H1 (cell line): ENCODE results near the gene CCNL2. TPM values are rescaled to one million over a fixed set of nuclear protein-coding genes. Genes with fewer than 3 reads are reported as not detected.

Source experiments
- CTCF ChIA-PET: fragments of 300-600 bp; sonication (Branson Sonifier 250); formaldehyde crosslinking; loops from one replicate; lab custom pipeline; 2021; ENCODE audit not compliant: partially characterized antibody; lab: Charles Lee
- POLR2A ChIA-PET: fragments of 300-600 bp; sonication (Branson Sonifier 250); formaldehyde crosslinking; loops from one replicate; lab custom pipeline; 2021; ENCODE audit warnings: inconsistent platforms; ENCODE audit not compliant: partially characterized antibody; lab: Charles Lee
- DNase-seq, 2 experiments: peaks; one replicate each; pipeline versions ENCODE4 v3.0.0 to v3.0.0-alpha.2; 2010 to 2022; ENCODE audit warnings: low spot score in 2 of 2, low read depth in 1 of 2, mixed read lengths in 1 of 2
- FAIRE-seq: peaks from 2 replicates; lab custom pipeline; 2011; peaks lifted over from hg19 to GRCh38; lab: Jason Lieb, UNC
- H2AFZ ChIP-seq: 2 replicates; pipeline ENCODE4 v1.8.1; 2012; ENCODE audit warnings: low read length, inconsistent platforms
- H2AK5ac ChIP-seq: 2 replicates; pipeline ENCODE4 v1.6.1; 2013; ENCODE audit warnings: low read depth, low read length
- H2BK120ac ChIP-seq: replicated peaks from 2 replicates; pipeline ENCODE3; 2013; ENCODE audit warnings: low read depth, low read length, inconsistent platforms
- H2BK12ac ChIP-seq: 2 replicates; pipeline ENCODE4 v1.6.1; 2013; ENCODE audit warnings: low read depth, low read length
- H2BK15ac ChIP-seq: 2 replicates; pipeline ENCODE4 v1.6.1; 2013; ENCODE audit warnings: low read length
- H2BK20ac ChIP-seq: 2 replicates; pipeline ENCODE4 v1.6.1; 2013; ENCODE audit warnings: low read length
- H2BK5ac ChIP-seq: 2 replicates; pipeline ENCODE4 v1.6.1; 2013; ENCODE audit warnings: low read depth, low read length
- H3K14ac ChIP-seq: 2 replicates; pipeline ENCODE4 v1.6.1; 2013; ENCODE audit warnings: inconsistent platforms; ENCODE audit not compliant: insufficient read length
- H3K18ac ChIP-seq: 2 replicates; pipeline ENCODE4 v1.6.1; 2013; ENCODE audit warnings: low read length; ENCODE audit errors: extremely low read depth
- H3K23ac ChIP-seq: 2 replicates; pipeline ENCODE4 v1.6.1; 2013; ENCODE audit warnings: inconsistent platforms; ENCODE audit not compliant: insufficient read length
- H3K23me2 ChIP-seq: 2 replicates; pipeline ENCODE4 v1.6.1; 2013; ENCODE audit warnings: low read depth, low read length
- H3K27ac ChIP-seq: 2 replicates; pipeline ENCODE4 v1.6.1; 2011; ENCODE audit warnings: low read depth, low read length, inconsistent platforms
- H3K27me3 ChIP-seq, 4 experiments: replicated peaks in 1 of 4; 1 replicate in 1 of 4; 2 replicates in 3 of 4; pipeline versions ENCODE4 v1.6.1 to v1.8.1; 2011 to 2013; ENCODE audit warnings: low read length in 3 of 4, mild to moderate bottlenecking in 3 of 4, inconsistent platforms in 2 of 4, mixed read lengths in 2 of 4, moderate library complexity in 1 of 4; ENCODE audit not compliant: control insufficient read depth in 3 of 4, insufficient read depth in 3 of 4; ENCODE audit errors: extremely low read depth in 1 of 4
- H3K36me3 ChIP-seq, 4 experiments: 2 replicates each; pipeline versions ENCODE4 v1.6.1 to v1.8.1; 2011 to 2013; ENCODE audit warnings: mild to moderate bottlenecking in 4 of 4, low read length in 3 of 4, moderate library complexity in 2 of 4, control low read depth in 1 of 4, inconsistent platforms in 1 of 4; ENCODE audit not compliant: insufficient read depth in 4 of 4, control insufficient read depth in 2 of 4
- H3K4ac ChIP-seq: replicated peaks from 2 replicates; pipeline ENCODE3; 2013; ENCODE audit warnings: low read length, low read depth, mixed read lengths, inconsistent platforms; ENCODE audit not compliant: insufficient read length
- H3K4me1 ChIP-seq, 4 experiments: replicated peaks in 1 of 4; 1 replicate in 1 of 4; 2 replicates in 3 of 4; pipeline versions ENCODE4 v1.6.1 to v1.8.1; 2011 to 2013; ENCODE audit warnings: low read length in 3 of 4, inconsistent platforms in 2 of 4, mixed read lengths in 1 of 4; ENCODE audit not compliant: insufficient read depth in 4 of 4, control insufficient read depth in 3 of 4
- H3K4me2 ChIP-seq, 2 experiments: 2 replicates each; pipeline versions ENCODE4 v1.6.1 to v1.8.1; 2011 to 2013; ENCODE audit warnings: low read depth in 2 of 2, low read length in 2 of 2, control low read depth in 1 of 2, inconsistent platforms in 1 of 2, mild to moderate bottlenecking in 1 of 2; ENCODE audit not compliant: insufficient read depth in 1 of 2
- H3K4me3 ChIP-seq, 4 experiments: fragments of 200-600, 300-600 bp in 1 of 4; sonication (generic), shearing (Covaris generic), sonication (Bioruptor Twin) in 1 of 4; 2 replicates each; pipeline versions ENCODE4 v1.5.1 to v1.8.1; 2011 to 2016; ENCODE audit warnings: low read length in 4 of 4, low read depth in 3 of 4, control low read depth in 2 of 4, inconsistent platforms in 2 of 4, mild to moderate bottlenecking in 2 of 4, mixed read lengths in 1 of 4, moderate library complexity in 1 of 4; ENCODE audit not compliant: insufficient read depth in 2 of 4; ENCODE audit errors: extremely low read depth in 1 of 4
- H3K56ac ChIP-seq: replicated peaks from 2 replicates; pipeline ENCODE3; 2013; ENCODE audit warnings: low read depth, mild to moderate bottlenecking, mixed read lengths, low read length, inconsistent platforms; ENCODE audit not compliant: insufficient read length
- H3K79me1 ChIP-seq: 2 replicates; pipeline ENCODE4 v1.6.1; 2013; ENCODE audit warnings: low read depth, low read length, control low read depth
- H3K79me2 ChIP-seq, 2 experiments: 2 replicates each; pipeline versions ENCODE4 v1.6.1 to v1.8.1; 2012 to 2013; ENCODE audit warnings: low read length in 2 of 2, mild to moderate bottlenecking in 2 of 2, inconsistent platforms in 1 of 2; ENCODE audit not compliant: insufficient read depth in 2 of 2, control insufficient read depth in 1 of 2
- H3K9ac ChIP-seq, 4 experiments: replicated peaks in 1 of 4; 1 replicate in 1 of 4; 2 replicates in 3 of 4; pipeline versions ENCODE4 v1.6.1 to v1.8.1; 2011 to 2013; ENCODE audit warnings: low read depth in 3 of 4, low read length in 3 of 4, control low read depth in 2 of 4, mild to moderate bottlenecking in 2 of 4, moderate library complexity in 2 of 4, inconsistent platforms in 1 of 4; ENCODE audit errors: extremely low read depth in 1 of 4
- H3K9me3 ChIP-seq, 2 experiments: 2 replicates each; pipeline versions ENCODE4 v1.6.1 to v1.8.1; 2012 to 2013; ENCODE audit warnings: mild to moderate bottlenecking in 2 of 2, moderate library complexity in 2 of 2, control low read depth in 1 of 2, inconsistent platforms in 1 of 2, low read depth in 1 of 2, low read length in 1 of 2, mixed read lengths in 1 of 2; ENCODE audit not compliant: insufficient read depth in 2 of 2
- H4K20me1 ChIP-seq, 2 experiments: replicated peaks in 1 of 2; 2 replicates each; pipeline versions ENCODE3 to v1.8.1; 2011 to 2013; ENCODE audit warnings: inconsistent platforms in 2 of 2, low read length in 2 of 2, mild to moderate bottlenecking in 1 of 2; ENCODE audit not compliant: insufficient read depth in 2 of 2, control insufficient read depth in 1 of 2
- H4K5ac ChIP-seq: 2 replicates; pipeline ENCODE4 v1.6.1; 2013; ENCODE audit warnings: low read length, low read depth, mixed read lengths, inconsistent platforms; ENCODE audit not compliant: insufficient read length
- H4K8ac ChIP-seq: 2 replicates; pipeline ENCODE4 v1.8.0; 2013; ENCODE audit warnings: mild to moderate bottlenecking, moderate library complexity, low read length, inconsistent platforms; ENCODE audit not compliant: insufficient read depth; ENCODE audit errors: extremely low read depth
- H4K91ac ChIP-seq: replicated peaks from 2 replicates; pipeline ENCODE3; 2013; ENCODE audit warnings: low read length, mixed read lengths, inconsistent platforms; ENCODE audit not compliant: insufficient read length
- PHF8 ChIP-seq: fragments of 200-600 bp; sonication (generic); conservative IDR thresholded peaks from 2 replicates; pipeline ENCODE4 v1.7.1; 2012; ENCODE audit warnings: low read depth, mild to moderate bottlenecking, inconsistent platforms, low read length, moderate library complexity
- WGBS, 2 experiments: shearing (Covaris generic) in 1 of 2; methylation state at CpG; one replicate each; pipeline versions ENCODE4 v1.1.6 to v1.1.7; 2013 to 2015; ENCODE audit warnings: low lambda C conversion rate in 2 of 2, mixed read lengths in 2 of 2, inconsistent platforms in 1 of 2, low coverage in 1 of 2, missing lambda C conversion rate in 1 of 2; ENCODE audit not compliant: insufficient replicate concordance in 2 of 2, insufficient coverage in 1 of 2, insufficient read length in 1 of 2; ENCODE audit errors: extremely low coverage in 1 of 2, missing lambda C conversion rate in 1 of 2; 5-methylcytosine and 5-hydroxymethylcytosine counted together
- polyA plus RNA-seq, 7 experiments: library from polyadenylated mRNA; depleted of rRNA in 3 of 7; stranded (reverse) in 5 of 7; unstranded in 2 of 7; fragments of >200 nt in 5 of 7; fragments of 200-250 nt in 2 of 7; gene quantifications; 1 replicate in 5 of 7; 2 replicates in 1 of 7; 4 replicates in 1 of 7; pipeline versions ENCODE4 v1.2.1 to v1.2.3, GENCODE V29; 2011 to 2013; ENCODE audit warnings: missing spikeins in 2 of 7, mixed read lengths in 2 of 7
- total RNA-seq: library from RNA; stranded (reverse); fragmentation: NEBNext Ultra II Directional; extraction: Animal tissue kit (Norgen Biotek cat#: 25700); gene quantifications from 2 replicates; pipeline ENCODE4 v1.2.1, GENCODE V29; 2021

Gene CCNL2
- total and polyA plus RNA-seq, 2 of the 8 experiments (the other 6 are each of a cell fraction or from before 2014, with no cell fraction given) = 79.8 to 120 TPM

GRCh38 chr1:1427106-1427819 is 28.1 kb upstream of the CCNL2 start:
- no peak overlapping the region for H4K5ac ChIP-seq
- peak overlapping the region in 3 of 4 experiments; percentile 17 to 62 (median 50); a peak in 4 of 8 replicates for H3K4me3 ChIP-seq
- H3K23me2 ChIP-seq = peaks cover 6% of the 10 kb centered on the region; the same call in 1 of the 2 replicates
- no peak overlapping the region; the same call in 1 of the 2 replicates for H2BK5ac ChIP-seq
- FAIRE-seq (no peak), DNase-seq (no peak)
- H3K79me1 ChIP-seq = no peaks in the 10 kb centered on the region
- no peaks in the 10 kb centered on the region; a peak in 1 of 8 replicates for H3K36me3 ChIP-seq
- H2AK5ac ChIP-seq = 0 out of 2 replicates have a peak overlapping the region, but pooled peaks have one; percentile 39
- POLR2A ChIA-PET = interaction anchor here (0.9 to 22.9 kb wide), 6 partner anchors 10 to 148 kb away, joined by 3 to 515 read pairs (median 5); partner anchors contain the start of genes CCNL2 and MRPL20
- no peak overlapping the region for H3K4ac ChIP-seq
- 100% methylated on average over 2 of the region's 66 CpGs; no CpG with 5 or more reads in 1 of the 2 experiments for WGBS, 2 experiments
- H2AFZ ChIP-seq = no peak overlapping the region
- no peak overlapping the region for H2BK120ac ChIP-seq
- H3K18ac ChIP-seq = no peak overlapping the region; the same call in none of the 2 replicates
- no peak overlapping the region for H3K27ac ChIP-seq
- CTCF ChIA-PET = interaction anchor here (1.6 kb wide), 1 partner anchor 25 kb away, joined by 5 read pairs; no protein-coding TSS in a partner anchor
- H4K20me1 ChIP-seq = no peaks in the 10 kb centered on the region
- peak overlapping the region; percentile 46 to 49; a peak in 3 of 4 replicates for H3K4me2 ChIP-seq
- H3K79me2 ChIP-seq = no peaks in the 10 kb centered on the region
- no peak overlapping the region for H2BK15ac ChIP-seq
- peaks cover 0 to 40% (median 26%) of the 10 kb centered on the region in 4 experiments; a peak in 6 of 7 replicates for H3K4me1 ChIP-seq
- no peak overlapping the region for H3K56ac ChIP-seq
- H3K9me3 ChIP-seq = peaks cover 0 to 3% of the 10 kb centered on the region in 2 experiments; a peak in 1 of 4 replicates
- H3K14ac ChIP-seq = no peak overlapping the region
- peak overlapping the region; percentile 22 for H4K91ac ChIP-seq
- no peak overlapping the region for H3K9ac ChIP-seq
- no peaks in the 10 kb centered on the region for H3K27me3 ChIP-seq
- no peak overlapping the region for H2BK20ac ChIP-seq
- peak overlapping the region; percentile 50; the same call in 1 of the 2 replicates for H2BK12ac ChIP-seq
- H3K23ac ChIP-seq = no peak overlapping the region
- H4K8ac ChIP-seq = peak overlapping the region; percentile 76; the same call in 1 of the 2 replicates
- TF ChIP-seq PHF8 = no peak
- TF ChIP-seq, all 59 proteins: peak for 0
